ENCODE results near the gene MRPS27. TPM values are rescaled to one million over a fixed set of nuclear protein-coding genes. Genes with fewer than 3 reads are reported as not detected.

Gene MRPS27
- total and polyA plus RNA-seq, 9 of the 15 experiments (the other 6 are each of a cell fraction or from before 2014, with no cell fraction given): 73.6 to 144 (median 106) TPM

GRCh38 chr5:72194846-72195245 is 125.2 kb downstream of the MRPS27 start:
- DNase-seq (ENCODE audit: extremely low read depth in 1 of 4, low spot score in 3 of 4) (no peak), ATAC-seq (no peak), FAIRE-seq (no peak)
- Histone ChIP-seq H3K27me3 (ENCODE audit: control insufficient read depth in 2 of 2, insufficient read depth in 2 of 2, low read length in 2 of 2) (no peaks in the 10 kb centered on the region), H3K4me2 (ENCODE audit: insufficient read depth, low read length) (no peak overlapping the region), H3K9me1 (ENCODE audit: control insufficient read depth, insufficient read depth, low read length) (no peaks in the 10 kb centered on the region), H3K9ac (ENCODE audit: insufficient read depth in 1 of 2, low read depth in 2 of 2, low read length in 2 of 2) (no peak overlapping the region), H3K36me3 (ENCODE audit: control insufficient read depth, insufficient read depth, low read length) (peaks cover 74% of the 10 kb centered on the region), H4K20me1 (replicated peaks; ENCODE audit: control insufficient read depth, insufficient read depth, low read length) (no peaks in the 10 kb centered on the region), H3K4me1 (replicated peaks in 1 of 2; ENCODE audit: control insufficient read depth in 2 of 2, insufficient read depth in 2 of 2, low read length in 2 of 2) (no peaks in the 10 kb centered on the region), H3K27ac (ENCODE audit: extremely low read depth, low read depth, low read length) (no peak overlapping the region), H3K4me3 (no peak overlapping the region), H3K79me2 (ENCODE audit: control insufficient read depth, insufficient read depth, low read length) (no peaks in the 10 kb centered on the region), H2AFZ (ENCODE audit: low read depth, low read length) (no peak overlapping the region), H3K9me3 (replicated peaks; ENCODE audit: control insufficient read depth, insufficient read depth, low read depth, low read length) (no peaks in the 10 kb centered on the region)
- TF ChIP-seq CTBP1 (IDR thresholded peaks at IDR 0.05; ENCODE audit: borderline replicate concordance) (no peak), POLR2B (IDR thresholded peaks at IDR 0.05; ENCODE audit: low read depth, partially characterized antibody) (no peak), TGIF2 (CRISPR knock-in tag; IDR thresholded peaks at IDR 0.05) (no peak), MECOM (CRISPR knock-in tag; IDR thresholded peaks at IDR 0.05) (no peak), CBX5 (IDR thresholded peaks at IDR 0.05; ENCODE audit: borderline replicate concordance, low read depth) (no peak), ZNF232 (CRISPR knock-in tag; IDR thresholded peaks at IDR 0.05) (no peak), SRF (CRISPR knock-in tag; IDR thresholded peaks at IDR 0.05) (no peak), SETDB1 (IDR thresholded peaks at IDR 0.05; ENCODE audit: low read length) (no peak), STAT5B (CRISPR knock-in tag; IDR thresholded peaks at IDR 0.05) (no peak), BCOR (IDR thresholded peaks at IDR 0.05) (no peak), NFYB (IDR thresholded peaks at IDR 0.05; ENCODE audit: extremely low read depth, insufficient read length) (no peak), CBFA2T3 (IDR thresholded peaks at IDR 0.05) (no peak), ZNF584 (CRISPR knock-in tag; IDR thresholded peaks at IDR 0.05; ENCODE audit: low read depth) (no peak), ZBTB17 (CRISPR knock-in tag; IDR thresholded peaks at IDR 0.05) (no peak), ERF (CRISPR knock-in tag; IDR thresholded peaks at IDR 0.05) (no peak), MAFK (IDR thresholded peaks at IDR 0.05; ENCODE audit: low read length) (no peak), E2F6 (IDR thresholded peaks at IDR 0.05; ENCODE audit: borderline replicate concordance in 1 of 2, extremely low read depth in 1 of 2, insufficient read depth in 1 of 2, insufficient read length in 1 of 2, low read depth in 1 of 2, low read length in 1 of 2, poor library complexity in 1 of 2, severe bottlenecking in 1 of 2) (no peak), BMI1 (IDR thresholded peaks at IDR 0.05; ENCODE audit: low read length) (no peak)
- intact Hi-C loops (cut with micrococcal nuclease): no loop called here
- ChIA-PET CTCF (ENCODE audit: low intra/inter-chr PET ratio) (no interaction called here), POLR2A (interaction anchor here (0.6 to 1.5 kb wide), 2 partner anchors 34 to 377 kb away, joined by 3 to 4 read pairs; no protein-coding TSS in a partner anchor)
- 93% methylated on average over 5 of the region's 6 CpGs for WGBS (ENCODE audit: insufficient coverage, low coverage, missing lambda C conversion rate)
- BruUV-seq (replicated peaks): no TSS peak
- in situ Hi-C loops (cut with MboI): no loop called here
